22Rv1 (cell line): ENCODE results near the gene MTMR10.

Experiments used
- H3K27ac ChIP-seq: fragments of 450-650 bp; 2 replicates; pipeline ENCODE4 v1.5.1; 2017
- ZFX ChIP-seq: fragments of 450-650 bp; IDR thresholded peaks from 2 replicates; pipeline ENCODE4 v1.6.1; 2017; ENCODE audit warnings: antibody characterized with exemption, borderline replicate concordance
- TF ChIP-seq, protein P1 (sequence below): fragments of 450-650 bp; IDR thresholded peaks from 2 replicates; pipeline ENCODE4 v1.5.1; 2017; ENCODE audit warnings: mild to moderate bottlenecking

Gene MTMR10

DNA sequence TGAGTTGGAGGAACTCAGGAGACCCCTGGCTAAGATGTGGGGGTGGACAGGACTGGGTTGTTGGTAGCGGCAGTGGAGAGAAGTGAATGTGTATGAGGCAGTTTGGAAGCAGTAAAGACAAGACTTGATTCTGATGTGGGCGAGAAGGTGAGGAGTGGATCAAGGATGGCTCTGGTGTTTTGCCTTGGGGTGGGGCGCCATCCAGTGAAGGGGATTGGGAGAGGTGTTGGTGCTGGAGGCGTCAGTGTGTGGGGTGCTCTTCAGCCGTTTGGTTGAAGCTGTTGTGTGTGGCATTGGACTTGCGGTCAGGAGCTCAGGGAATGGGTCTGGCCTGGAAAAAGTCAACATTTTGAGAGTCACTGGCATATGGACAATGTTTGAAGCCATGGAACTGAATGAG is 74.4 kb downstream of the MTMR10 start:
- TF ChIP-seq ZFX: no peak
- TF ChIP-seq, protein P1, sequence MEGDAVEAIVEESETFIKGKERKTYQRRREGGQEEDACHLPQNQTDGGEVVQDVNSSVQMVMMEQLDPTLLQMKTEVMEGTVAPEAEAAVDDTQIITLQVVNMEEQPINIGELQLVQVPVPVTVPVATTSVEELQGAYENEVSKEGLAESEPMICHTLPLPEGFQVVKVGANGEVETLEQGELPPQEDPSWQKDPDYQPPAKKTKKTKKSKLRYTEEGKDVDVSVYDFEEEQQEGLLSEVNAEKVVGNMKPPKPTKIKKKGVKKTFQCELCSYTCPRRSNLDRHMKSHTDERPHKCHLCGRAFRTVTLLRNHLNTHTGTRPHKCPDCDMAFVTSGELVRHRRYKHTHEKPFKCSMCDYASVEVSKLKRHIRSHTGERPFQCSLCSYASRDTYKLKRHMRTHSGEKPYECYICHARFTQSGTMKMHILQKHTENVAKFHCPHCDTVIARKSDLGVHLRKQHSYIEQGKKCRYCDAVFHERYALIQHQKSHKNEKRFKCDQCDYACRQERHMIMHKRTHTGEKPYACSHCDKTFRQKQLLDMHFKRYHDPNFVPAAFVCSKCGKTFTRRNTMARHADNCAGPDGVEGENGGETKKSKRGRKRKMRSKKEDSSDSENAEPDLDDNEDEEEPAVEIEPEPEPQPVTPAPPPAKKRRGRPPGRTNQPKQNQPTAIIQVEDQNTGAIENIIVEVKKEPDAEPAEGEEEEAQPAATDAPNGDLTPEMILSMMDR: no peak
- no peak overlapping the region for H3K27ac ChIP-seq

GRCh38 chr15:30913761-30914160 is 77.7 kb downstream of the MTMR10 start:
- H3K27ac ChIP-seq: no peak overlapping the region
- no peak for TF ChIP-seq ZFX
- TF ChIP-seq, protein P1: no peak

- H3K27ac ChIP-seq: no peak overlapping the region
- no peak for TF ChIP-seq ZFX
- TF ChIP-seq, protein P1: no peak
Measured at GRCh38 chr15:30906366-30906765, 85.1 kb downstream of the MTMR10 start.

GRCh38 chr15:30905821-30906220 is 85.6 kb downstream of the MTMR10 start:
- TF ChIP-seq, protein P1: no peak
- TF ChIP-seq ZFX: no peak
- no peak overlapping the region for H3K27ac ChIP-seq

- no peak overlapping the region for H3K27ac ChIP-seq
- no peak for TF ChIP-seq ZFX
- TF ChIP-seq, protein P1: no peak
Measured at GRCh38 chr15:30904812-30905211, 86.6 kb downstream of the MTMR10 start.

DNA sequence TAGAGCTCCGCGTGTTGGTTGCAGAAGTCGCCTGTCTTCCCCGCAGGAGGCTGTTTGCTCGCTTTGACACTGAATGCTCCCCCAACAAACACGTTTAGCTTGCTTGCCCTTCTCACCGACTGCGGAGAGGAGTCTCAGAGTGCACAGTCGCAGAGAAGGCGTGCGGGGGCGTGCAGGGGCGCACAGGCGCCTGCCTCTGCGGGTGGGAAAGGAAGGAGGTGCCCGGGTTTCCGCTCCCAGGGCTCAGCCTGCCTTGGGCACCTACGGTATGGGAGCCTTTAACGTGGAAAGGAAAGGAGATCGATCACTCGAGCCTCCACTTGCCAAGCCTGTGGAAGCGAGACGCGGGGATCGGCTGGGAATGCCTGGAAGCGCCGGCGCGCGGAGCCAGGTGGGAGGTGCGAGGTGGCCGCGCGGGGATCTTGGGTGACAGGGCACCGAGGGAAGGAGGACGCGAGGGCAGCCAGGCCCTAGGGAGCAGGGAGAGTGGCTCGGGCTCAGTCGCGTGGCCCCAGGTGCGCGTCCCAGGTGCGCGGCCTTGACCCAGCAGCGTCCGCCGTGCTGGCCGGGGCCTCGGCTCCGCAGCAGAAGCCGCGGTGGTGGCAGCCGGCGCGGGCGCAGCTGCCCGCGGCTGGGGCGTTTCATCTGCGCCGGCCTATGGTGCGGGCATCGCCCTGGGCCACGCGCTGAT is 87.8 kb downstream of the MTMR10 start, which contains the start of gene FAN1:
FAN1 (plus strand) TSS at position 419 of the 691 bp plus-strand sequence. CDS start 749 bp downstream, outside the sequence.
- no peak for TF ChIP-seq ZFX
- TF ChIP-seq, protein P1: no peak
- H3K27ac ChIP-seq: peak within 1 kb of the TSS; percentile 76

DNA sequence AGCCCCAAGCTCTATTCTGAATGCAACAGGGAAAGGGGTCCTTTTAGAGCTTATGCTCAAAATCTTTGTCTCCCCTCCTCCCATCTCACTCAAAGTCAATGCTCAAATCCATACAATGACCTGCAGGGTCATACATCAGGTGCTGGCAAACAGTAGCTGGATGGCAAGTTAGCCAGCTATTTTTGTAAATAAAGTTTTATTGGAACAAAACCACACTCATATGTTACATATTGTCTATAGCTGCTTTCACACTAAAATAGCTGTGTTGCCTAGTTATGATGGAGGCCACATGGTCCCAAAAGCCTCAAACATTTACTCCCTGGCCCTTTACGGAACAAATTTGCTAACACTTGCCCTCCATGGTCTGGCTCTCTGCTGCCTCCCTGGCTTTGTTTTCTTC is 89.5 kb downstream of the MTMR10 start:
- TF ChIP-seq ZFX: no peak
- TF ChIP-seq, protein P1: no peak
- no peak overlapping the region for H3K27ac ChIP-seq
